Measurements from ENCODE around the gene MGAT5.
A peak's percentile ranks its signal among the peaks of the same experiment; 100 is the strongest.

The MGAT5 gene

DNA sequence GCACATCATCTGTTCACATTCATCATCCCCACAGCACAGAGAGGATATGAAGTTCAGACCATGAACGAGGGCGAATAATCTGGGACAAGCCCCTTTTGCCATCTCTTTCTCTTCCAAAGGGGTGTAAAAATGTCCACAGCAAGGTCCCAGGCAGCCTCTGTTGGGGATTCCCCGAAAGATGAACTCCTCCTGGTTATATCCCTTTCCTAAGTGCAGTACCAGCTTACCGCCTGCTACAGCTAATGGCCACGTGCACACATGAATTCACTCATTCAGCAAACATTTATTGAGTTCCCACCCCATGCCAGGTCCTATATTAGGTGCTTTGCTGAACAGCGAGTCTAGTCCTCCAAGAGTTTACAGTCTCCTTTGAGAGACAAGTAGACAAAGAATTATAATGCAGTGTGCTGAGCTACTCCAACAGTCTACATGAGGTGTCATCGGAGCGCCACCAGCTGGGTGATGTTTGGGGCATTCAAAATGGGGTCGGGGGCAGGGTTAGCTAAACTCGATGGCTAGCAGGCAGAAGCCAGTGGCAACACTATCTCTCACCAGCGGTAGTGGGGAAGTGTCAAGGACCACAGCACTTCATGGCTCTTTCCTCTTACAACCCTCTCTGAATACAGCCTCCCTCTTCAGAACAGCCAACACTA lies 236.0 kb downstream of the MGAT5 start:
- DNase-seq, result no peak

DNA sequence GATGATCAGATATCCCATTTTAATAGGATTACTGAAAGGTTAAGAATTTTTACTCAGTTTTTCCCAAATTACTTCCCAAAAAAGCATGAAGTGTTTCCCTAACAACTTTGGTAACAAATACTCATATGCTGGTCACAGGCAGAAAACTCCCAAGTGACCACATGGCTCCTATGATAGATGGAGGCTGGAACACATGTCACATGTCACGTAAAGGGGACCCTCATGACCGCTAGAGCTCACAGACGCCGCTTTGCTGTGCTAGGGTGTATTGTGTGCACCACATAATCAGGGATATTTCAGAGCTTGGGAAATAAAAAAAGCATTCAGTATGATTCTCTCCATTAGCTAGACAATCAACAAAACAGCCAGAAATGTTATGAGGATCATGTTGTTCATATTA lies 236.7 kb downstream of the MGAT5 start:
- DNase-seq, result no peak

DNA sequence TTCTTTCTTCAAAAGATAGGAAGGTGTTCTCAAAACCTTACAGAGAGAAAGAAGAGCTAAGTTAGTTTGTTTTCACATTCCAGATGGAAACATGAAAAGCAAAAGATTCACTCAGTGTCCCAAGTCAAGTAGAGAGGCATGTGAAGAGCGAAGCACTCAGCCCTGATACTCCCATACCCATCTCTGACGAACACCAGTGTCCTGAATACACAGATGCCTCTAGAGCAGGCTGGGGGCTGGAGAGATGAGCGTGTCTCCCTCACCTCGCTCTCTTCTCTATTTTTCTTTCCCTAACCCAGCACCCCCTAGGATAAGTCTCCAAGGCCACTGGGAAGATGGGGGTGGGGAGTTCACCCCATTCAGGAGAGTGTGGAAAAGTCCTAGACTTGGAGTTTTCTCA lies 237.2 kb downstream of the MGAT5 start:
- DNase-seq, result no peak

DNA sequence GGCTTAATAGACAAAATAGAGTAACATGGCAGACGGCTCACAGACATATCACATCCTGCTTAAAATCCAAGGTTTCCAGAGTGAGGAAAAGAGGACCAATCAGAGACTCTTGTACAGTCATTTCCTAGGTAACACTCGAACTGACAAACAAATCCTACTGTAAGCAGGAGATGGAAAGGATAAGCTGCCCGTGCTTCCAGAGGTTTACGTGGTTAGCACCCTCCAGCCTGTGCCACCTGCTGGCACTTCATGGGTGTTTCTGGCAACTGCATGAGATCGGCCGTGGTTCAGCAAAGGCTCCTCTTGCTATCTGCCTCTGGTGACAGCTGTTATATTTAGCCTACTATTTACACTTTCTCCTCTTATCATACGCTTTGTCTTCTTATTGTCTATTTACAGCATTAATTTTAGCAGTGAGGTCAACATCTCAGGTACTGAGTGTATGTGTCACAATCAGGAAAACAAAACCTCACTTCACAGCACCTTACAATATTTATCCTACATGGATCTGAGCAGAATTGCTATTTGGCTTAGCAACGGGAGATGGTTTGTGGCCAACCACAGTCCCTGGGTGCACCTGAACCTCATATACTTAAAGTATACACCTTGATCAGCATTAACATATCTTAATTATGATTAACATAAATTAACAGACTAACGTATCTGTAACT lies 238.0 kb downstream of the MGAT5 start:
- peak; percentile 70 for DNase-seq

DNA sequence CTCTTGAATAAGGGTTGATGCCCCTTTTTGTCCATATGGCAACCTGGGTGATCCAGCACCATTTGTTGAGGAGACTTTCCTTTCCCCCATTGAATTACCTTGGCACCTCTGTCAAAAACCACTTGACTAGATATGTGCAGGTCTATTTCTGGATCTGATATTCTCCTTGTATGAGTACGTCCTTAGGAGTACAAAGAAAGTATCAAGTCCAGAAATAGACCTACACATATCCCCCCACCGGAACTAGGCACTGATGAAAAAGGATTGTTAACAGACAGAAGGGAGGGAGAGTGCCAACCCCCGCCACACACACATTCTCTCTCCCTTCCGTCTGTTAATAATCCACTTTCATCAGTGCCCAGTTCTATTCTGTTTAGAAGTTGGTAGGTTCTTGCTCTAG lies 239.9 kb downstream of the MGAT5 start:
- DNase-seq, result no peak

DNA sequence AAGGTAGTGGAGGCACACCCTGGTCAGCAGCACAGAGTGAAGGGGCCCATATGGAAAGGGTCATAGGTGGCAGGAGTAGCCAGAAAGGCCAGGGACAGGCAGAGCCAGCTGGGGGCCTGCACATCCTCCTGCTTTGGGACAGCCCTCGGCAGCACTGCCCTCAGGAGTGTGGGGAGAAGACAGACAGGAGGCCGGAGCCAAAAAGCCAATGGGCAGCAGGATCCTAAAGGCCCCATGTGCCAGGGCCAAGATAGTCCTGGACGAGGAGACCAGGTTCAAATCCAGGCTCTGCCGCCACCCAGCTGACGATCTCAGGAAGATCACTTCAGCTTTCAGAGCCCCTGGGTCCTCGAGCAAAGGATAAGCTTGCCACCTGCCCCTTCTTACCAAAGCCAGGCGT lies 244.8 kb downstream of the MGAT5 start:
- no peak for DNase-seq

DNA sequence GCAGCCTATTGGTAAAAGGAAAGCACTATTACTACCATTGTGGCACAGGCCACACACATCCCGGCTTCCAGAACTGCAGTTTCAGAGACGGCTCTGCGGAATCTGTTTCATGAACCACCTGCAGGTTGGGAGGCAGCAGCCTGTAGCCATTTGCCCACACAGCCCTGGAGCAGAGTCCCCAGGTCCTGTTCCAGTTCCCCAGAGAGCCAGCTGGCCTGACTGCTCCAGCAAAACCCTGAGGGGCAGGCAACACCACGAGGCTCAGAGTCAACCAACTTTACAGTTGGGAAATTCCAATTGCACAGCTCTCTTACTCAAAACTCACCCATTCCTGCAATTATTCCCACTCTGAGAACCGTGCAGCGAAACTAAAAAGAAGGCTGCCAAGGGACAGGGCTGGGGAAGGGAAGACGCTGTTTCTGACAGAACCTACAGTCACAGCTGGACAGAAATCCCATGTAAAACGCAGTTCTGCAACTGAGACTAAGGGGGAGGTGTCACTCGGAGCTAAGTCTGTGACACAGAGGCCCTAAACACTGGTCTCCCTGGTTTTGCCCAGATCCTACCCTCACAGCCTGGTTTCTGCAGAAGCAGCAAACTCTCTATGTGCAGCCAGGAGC lies 245.5 kb downstream of the MGAT5 start:
- DNase-seq, result no peak

DNA sequence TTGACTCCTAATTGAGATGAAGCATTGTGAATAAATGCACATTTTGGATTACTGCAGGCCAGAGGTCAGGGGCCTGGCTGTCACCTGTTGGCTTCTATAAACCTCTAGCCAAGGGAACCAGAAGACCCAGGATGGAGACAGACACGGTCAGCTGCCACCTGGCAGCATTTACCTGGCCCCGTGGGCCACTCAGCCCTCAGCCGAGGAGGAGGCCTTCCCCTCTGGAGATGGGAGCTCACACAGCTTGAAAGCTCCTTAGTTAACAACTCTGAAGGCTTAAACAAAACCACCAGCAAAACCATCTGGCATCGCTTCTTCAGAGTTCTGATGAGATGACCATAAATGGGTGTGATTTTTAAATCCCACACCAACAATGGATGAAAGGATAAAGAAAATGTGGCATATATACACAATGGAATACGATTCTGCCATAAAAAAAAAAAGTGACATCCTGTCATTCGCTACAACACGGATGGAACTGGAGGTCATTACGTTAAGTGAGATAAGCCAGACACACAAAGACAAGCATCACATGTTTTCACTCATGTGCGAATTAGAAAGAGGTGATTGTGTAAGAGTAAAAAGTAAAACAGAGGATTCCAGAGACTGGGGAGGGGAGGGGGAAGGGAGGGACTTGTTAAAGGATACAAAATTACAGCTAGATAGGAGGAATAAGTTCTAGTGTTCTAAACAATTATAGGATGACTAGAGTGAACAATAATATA lies 246.5 kb downstream of the MGAT5 start:
- no peak for DNase-seq

DNA sequence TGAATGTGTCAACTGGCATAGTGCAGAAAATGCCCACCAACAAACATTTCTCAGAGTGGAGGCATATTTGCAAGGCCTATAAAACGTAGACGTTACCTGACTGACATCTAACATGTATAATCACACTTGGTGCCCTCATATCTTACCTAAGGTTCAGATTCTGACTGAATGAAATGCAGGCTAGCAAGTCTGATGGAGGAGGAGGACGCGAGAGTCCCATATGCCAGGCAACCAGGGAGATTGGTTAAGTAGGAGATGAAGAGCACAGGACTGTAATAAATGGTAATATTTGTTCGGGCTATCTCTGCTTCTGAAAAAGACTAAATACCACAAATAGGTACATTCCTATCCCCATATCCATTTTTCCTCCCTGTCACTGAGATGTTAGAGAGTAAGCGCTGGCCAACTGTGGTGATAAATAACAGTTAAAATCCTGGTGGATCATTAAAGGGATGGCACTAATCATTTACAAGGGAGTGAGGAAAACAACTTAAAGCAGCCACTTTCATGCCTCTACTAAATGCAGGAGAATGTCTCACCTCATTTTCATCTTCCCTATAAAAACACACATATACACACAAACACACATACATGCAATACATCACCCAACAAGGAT lies 247.7 kb downstream of the MGAT5 start:
- no peak for DNase-seq

DNA sequence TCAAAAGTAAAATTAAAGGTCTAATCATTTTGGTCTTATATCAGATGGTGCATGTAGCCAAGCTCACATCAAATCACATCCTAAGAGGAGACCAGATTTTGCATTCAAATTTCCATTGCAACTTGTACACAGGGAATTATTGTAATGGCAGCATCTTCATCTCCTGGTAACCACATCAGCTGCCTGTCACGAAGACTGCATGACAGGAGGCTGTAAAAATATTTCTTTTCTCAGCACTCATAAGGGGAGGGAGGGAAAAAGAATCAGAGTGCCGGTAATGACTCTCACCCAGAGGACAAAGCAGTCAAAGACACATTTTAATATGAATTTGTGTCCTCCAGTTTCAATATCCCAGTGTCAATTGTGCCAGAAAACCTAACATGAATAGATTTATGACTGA lies 248.2 kb downstream of the MGAT5 start:
- no peak for DNase-seq
